Epithelial cell of proximal tubule (primary cell): ENCODE results near the gene COPB2. TPM values are rescaled to one million over a fixed set of nuclear protein-coding genes. Genes with fewer than 3 reads are reported as not detected.

Source experiments
- DNase-seq: peaks from one replicate; pipeline ENCODE4 v3.0.0-alpha.2; 2011; ENCODE audit warnings: low read depth
- H3K4me3 ChIP-seq: 2 replicates; pipeline ENCODE4 v1.5.1; 2011; ENCODE audit warnings: low read depth, mild to moderate bottlenecking, low read length
- CTCF ChIP-seq: conservative IDR thresholded peaks from 2 replicates; pipeline ENCODE4 v1.5.1; 2012; ENCODE audit warnings: low read depth, mild to moderate bottlenecking, low read length
- total RNA-seq: library from RNA; depleted of rRNA; stranded (reverse); fragments of >200 nt; gene quantifications from 2 replicates; pipeline ENCODE4 v1.2.3, GENCODE V29; 2015

COPB2 gene
- total RNA-seq, 1 donor from 2014 or later: 69.2 TPM

- no peak for TF ChIP-seq CTCF
- H3K4me3 ChIP-seq: no peak overlapping the region
- DNase-seq: no peak
Measured at GRCh38 chr3:139309061-139309591, 80.3 kb downstream of the COPB2 start.

- H3K4me3 ChIP-seq: no peak overlapping the region
- no peak for TF ChIP-seq CTCF
- DNase-seq: peak; percentile 87
Measured at GRCh38 chr3:139308560-139308959, 80.9 kb downstream of the COPB2 start.

- DNase-seq: no peak
- no peak overlapping the region for H3K4me3 ChIP-seq
- TF ChIP-seq CTCF: no peak
Measured at GRCh38 chr3:139307601-139308555, 81.6 kb downstream of the COPB2 start.

Other genes with a start within 250 kb of the COPB2 start
- gene MRPS22, start 45.6 kb downstream of the COPB2 start, total RNA-seq: 69.6 and 87.1 TPM in 2 replicates
- gene RBP2, start 86.9 kb upstream of the COPB2 start, total RNA-seq: not detected in 2 replicates
- 68.0 and 250 TPM in 2 replicates for gene RBP1, start 150.1 kb upstream of the COPB2 start, total RNA-seq